Smooth muscle cell (in vitro differentiated cells): ENCODE data around the gene SLC6A1. TPM values are rescaled to one million over a fixed set of nuclear protein-coding genes. Genes with fewer than 3 reads are reported as not detected.
"Not testable (repeated sequence)": the region's sequence is repeated elsewhere in the genome, so short reads cannot be mapped to it uniquely, and the experiment has no call there.

Experiments used
- DNase-seq: peaks from one replicate; lab custom pipeline; 2025; ENCODE audit not compliant: unreplicated experiment; lab: John Stamatoyannopoulos, UW
- H2AFZ ChIP-seq: fragments of 200-600 bp; sonication (generic); 2 replicates; pipeline ENCODE4 v1.6.0; 2016; ENCODE audit warnings: antibody characterized with exemption, low read depth, mild to moderate bottlenecking
- H3F3A ChIP-seq: fragments of 200-600 bp; sonication (generic); 2 replicates; pipeline ENCODE4 v1.6.0; 2017; ENCODE audit warnings: antibody characterized with exemption, low read depth
- H3K27ac ChIP-seq: fragments of 200-600 bp; sonication (generic); 2 replicates; pipeline ENCODE4 v1.5.1; 2016; ENCODE audit warnings: low read depth, mild to moderate bottlenecking
- H3K27me3 ChIP-seq: fragments of 200-600 bp; sonication (generic); 2 replicates; pipeline ENCODE4 v1.6.1; 2016; ENCODE audit warnings: low read depth, mild to moderate bottlenecking
- H3K36me3 ChIP-seq: fragments of 200-600 bp; sonication (generic); 2 replicates; pipeline ENCODE4 v1.5.1; 2016; ENCODE audit warnings: low read depth
- H3K4me1 ChIP-seq: fragments of 200-600 bp; sonication (generic); 2 replicates; pipeline ENCODE4 v1.5.1; 2016; ENCODE audit warnings: low read depth
- H3K4me2 ChIP-seq: fragments of 200-600 bp; sonication (generic); 2 replicates; pipeline ENCODE4 v1.6.0; 2016; ENCODE audit warnings: mild to moderate bottlenecking
- H3K4me3 ChIP-seq: fragments of 200-600 bp; sonication (generic); 2 replicates; pipeline ENCODE4 v1.5.1; 2016; ENCODE audit warnings: mild to moderate bottlenecking
- H3K79me2 ChIP-seq: fragments of 200-600 bp; sonication (generic); 2 replicates; pipeline ENCODE4 v1.6.0; 2016; ENCODE audit warnings: low read depth, mild to moderate bottlenecking
- H3K9ac ChIP-seq: fragments of 200-600 bp; sonication (generic); 2 replicates; pipeline ENCODE4 v1.6.0; 2016; ENCODE audit warnings: low read depth
- H3K9me3 ChIP-seq: fragments of 200-600 bp; sonication (generic); replicated peaks from 2 replicates; pipeline ENCODE4 v1.5.1; 2016; ENCODE audit warnings: low read depth
- H4K20me1 ChIP-seq: fragments of 200-600 bp; sonication (generic); 2 replicates; pipeline ENCODE4 v1.6.0; 2016; ENCODE audit warnings: low read depth
- WGBS: methylation state at CpG from one replicate; pipeline ENCODE4 v1.1.7; 2016; ENCODE audit warnings: low lambda C conversion rate; 5-methylcytosine and 5-hydroxymethylcytosine counted together
- polyA plus RNA-seq: library from polyadenylated mRNA; unstranded; fragments of >200 nt; fragmentation: Nextera tagmentation; extraction: Ambion mirVana; gene quantifications from 2 replicates; pipeline ENCODE4 v1.2.1, GENCODE V29; 2016
- total RNA-seq: library from RNA; depleted of rRNA; stranded (reverse); fragments of >200 nt; gene quantifications from 2 replicates; pipeline ENCODE4 v1.2.3, GENCODE V29; 2014
- TF ChIP-seq, protein P1 (sequence below): fragments of 200-600 bp; sonication (generic); IDR thresholded peaks from 2 replicates; pipeline ENCODE4 v1.5.1; 2017; ENCODE audit warnings: borderline replicate concordance, mild to moderate bottlenecking, antibody characterized with exemption; ENCODE audit not compliant: insufficient read depth, poor library complexity, severe bottlenecking

Gene SLC6A1
- total and polyA plus RNA-seq, 2 experiments from 2014 or later: 0.26 to 0.40 TPM

DNA sequence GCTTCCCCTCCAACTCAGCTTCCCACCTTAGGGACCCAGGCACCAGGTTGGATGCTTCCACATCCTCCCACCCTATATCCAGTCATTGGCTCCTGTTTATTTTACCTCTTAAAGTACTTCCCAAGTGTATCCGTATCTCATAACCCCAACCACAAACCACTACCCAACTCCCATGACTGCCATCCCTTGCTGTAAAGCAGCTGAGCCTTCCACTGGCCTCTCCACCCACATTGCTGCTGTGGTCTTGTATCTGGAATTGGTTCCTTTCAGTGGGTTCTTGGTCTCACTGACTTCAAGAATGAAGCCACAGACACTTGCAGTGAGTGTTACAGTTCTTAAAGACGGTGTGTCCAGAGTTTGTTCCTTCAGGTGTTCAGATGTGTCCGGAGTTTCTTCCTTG is 81.9 kb downstream of the SLC6A1 start:
- Histone ChIP-seq H4K20me1 (no peaks in the 10 kb centered on the region), H3K4me2 (no peak overlapping the region), H2AFZ (no peak overlapping the region), H3K27me3 (no peaks in the 10 kb centered on the region), H3K9ac (no peak overlapping the region), H3K27ac (no peak overlapping the region), H3K79me2 (no peaks in the 10 kb centered on the region), H3K4me1 (no peaks in the 10 kb centered on the region), H3F3A (no peaks in the 10 kb centered on the region), H3K36me3 (no peaks in the 10 kb centered on the region), H3K9me3 (no peaks in the 10 kb centered on the region), H3K4me3 (no peak overlapping the region)
- 82% methylated on average over 3 of the region's 3 CpGs for WGBS
- TF ChIP-seq, protein P1, sequence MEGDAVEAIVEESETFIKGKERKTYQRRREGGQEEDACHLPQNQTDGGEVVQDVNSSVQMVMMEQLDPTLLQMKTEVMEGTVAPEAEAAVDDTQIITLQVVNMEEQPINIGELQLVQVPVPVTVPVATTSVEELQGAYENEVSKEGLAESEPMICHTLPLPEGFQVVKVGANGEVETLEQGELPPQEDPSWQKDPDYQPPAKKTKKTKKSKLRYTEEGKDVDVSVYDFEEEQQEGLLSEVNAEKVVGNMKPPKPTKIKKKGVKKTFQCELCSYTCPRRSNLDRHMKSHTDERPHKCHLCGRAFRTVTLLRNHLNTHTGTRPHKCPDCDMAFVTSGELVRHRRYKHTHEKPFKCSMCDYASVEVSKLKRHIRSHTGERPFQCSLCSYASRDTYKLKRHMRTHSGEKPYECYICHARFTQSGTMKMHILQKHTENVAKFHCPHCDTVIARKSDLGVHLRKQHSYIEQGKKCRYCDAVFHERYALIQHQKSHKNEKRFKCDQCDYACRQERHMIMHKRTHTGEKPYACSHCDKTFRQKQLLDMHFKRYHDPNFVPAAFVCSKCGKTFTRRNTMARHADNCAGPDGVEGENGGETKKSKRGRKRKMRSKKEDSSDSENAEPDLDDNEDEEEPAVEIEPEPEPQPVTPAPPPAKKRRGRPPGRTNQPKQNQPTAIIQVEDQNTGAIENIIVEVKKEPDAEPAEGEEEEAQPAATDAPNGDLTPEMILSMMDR: no peak
- no peak for DNase-seq

GRCh38 chr3:11075122-11075521 is 82.6 kb downstream of the SLC6A1 start:
- not testable (repeated sequence) for DNase-seq, H4K20me1 ChIP-seq, H3K27me3 ChIP-seq, H3K4me2 ChIP-seq, H3K4me1 ChIP-seq, H3K9ac ChIP-seq, H3F3A ChIP-seq, H3K36me3 ChIP-seq, H3K79me2 ChIP-seq, H3K4me3 ChIP-seq, H2AFZ ChIP-seq, H3K27ac ChIP-seq, H3K9me3 ChIP-seq
- 89% methylated on average over 2 of the region's 2 CpGs for WGBS

- WGBS: 77% methylated on average over 6 of the region's 6 CpGs
- Histone ChIP-seq H3F3A (no peaks in the 10 kb centered on the region), H3K9me3 (no peaks in the 10 kb centered on the region), H3K36me3 (no peaks in the 10 kb centered on the region), H3K9ac (no peak overlapping the region), H2AFZ (no peak overlapping the region), H3K27ac (no peak overlapping the region), H4K20me1 (no peaks in the 10 kb centered on the region), H3K27me3 (no peaks in the 10 kb centered on the region), H3K4me3 (no peak overlapping the region), H3K79me2 (no peaks in the 10 kb centered on the region), H3K4me2 (no peak overlapping the region), H3K4me1 (no peaks in the 10 kb centered on the region)
- TF ChIP-seq, protein P1: no peak
- no peak for DNase-seq
These were observed 84.2 kb downstream of the SLC6A1 start for GRCh38 chr3:11076711-11077110.

DNA sequence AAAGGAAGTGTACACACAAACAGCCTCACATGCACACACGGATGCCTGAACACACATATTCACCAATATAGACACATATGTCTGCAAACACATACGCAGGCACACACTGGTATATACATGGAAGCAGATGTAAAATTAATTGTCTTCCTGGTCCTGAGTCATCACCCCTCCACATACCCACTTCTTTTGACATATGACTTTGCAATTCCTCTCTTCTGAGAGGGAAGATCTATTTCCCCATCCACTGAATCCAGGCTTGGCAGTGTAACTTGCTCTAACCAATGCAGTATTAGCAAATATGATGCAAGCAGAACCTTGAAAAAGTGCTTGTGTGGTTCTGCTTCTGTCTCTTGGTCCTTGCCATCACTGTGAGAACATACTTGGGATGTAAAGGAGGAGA is 84.9 kb downstream of the SLC6A1 start:
- Histone ChIP-seq H3K9ac (no peak overlapping the region), H3K36me3 (no peaks in the 10 kb centered on the region), H4K20me1 (no peaks in the 10 kb centered on the region), H3K4me1 (no peaks in the 10 kb centered on the region), H3F3A (no peaks in the 10 kb centered on the region), H3K27me3 (no peaks in the 10 kb centered on the region), H3K4me2 (no peak overlapping the region), H2AFZ (no peak overlapping the region), H3K4me3 (no peak overlapping the region), H3K27ac (no peak overlapping the region), H3K79me2 (no peaks in the 10 kb centered on the region), H3K9me3 (no peaks in the 10 kb centered on the region)
- WGBS: 96% methylated on average over 2 of the region's 2 CpGs
- no peak for DNase-seq
- TF ChIP-seq, protein P1: no peak
